MCF 10A (cell line): ENCODE results near the gene FGF19. TPM values are rescaled to one million over a fixed set of nuclear protein-coding genes. Genes with fewer than 3 reads are reported as not detected.

Source experiments
- BruUV-seq: library from RNA; stranded (reverse); fragments of 400-500 nt; replicated peaks from 2 replicates; lab custom pipeline; 2021; lab: Mats Ljungman, UMichigan
- CTCF ChIA-PET: fragments of 300-600 bp; sonication (Branson Sonifier 250); formaldehyde crosslinking; extraction: SDS; loops from one replicate; lab custom pipeline; 2021; ENCODE audit warnings: antibody characterized with exemption, inconsistent platforms; lab: Yijun Ruan, JAX
- POLR2A ChIA-PET: fragments of 300-600, 350-650 bp; sonication (Branson Sonifier 250); formaldehyde crosslinking; extraction: SDS; loops from one replicate; lab custom pipeline; 2020; ENCODE audit warnings: antibody characterized with exemption, inconsistent platforms; lab: Yijun Ruan, JAX
- DNase-seq: peaks from one replicate; pipeline ENCODE4 v3.0.0-alpha.2; 2018; ENCODE audit not compliant: unreplicated experiment
- H3K27ac Mint-ChIP-seq: one replicate; pipeline ENCODE4 v1.8.0; 2022; ENCODE audit warnings: mild to moderate bottlenecking, low read depth, mixed read lengths; ENCODE audit not compliant: unreplicated experiment
- H3K27me3 Mint-ChIP-seq: one replicate; pipeline ENCODE4 v1.8.0; 2022; ENCODE audit warnings: mixed read lengths; ENCODE audit not compliant: insufficient read depth, unreplicated experiment
- H3K36me3 Mint-ChIP-seq: one replicate; pipeline ENCODE4 v1.8.0; 2022; ENCODE audit warnings: mild to moderate bottlenecking, moderate library complexity, mixed read lengths; ENCODE audit not compliant: insufficient read depth, unreplicated experiment
- H3K4me1 Mint-ChIP-seq: one replicate; pipeline ENCODE4 v1.8.0; 2022; ENCODE audit warnings: mixed read lengths; ENCODE audit not compliant: insufficient read depth, unreplicated experiment
- H3K4me3 Mint-ChIP-seq: one replicate; pipeline ENCODE4 v1.8.0; 2022; ENCODE audit warnings: mild to moderate bottlenecking, moderate library complexity, mixed read lengths; ENCODE audit not compliant: unreplicated experiment
- H3K9me3 Mint-ChIP-seq: one replicate; pipeline ENCODE4 v1.8.0; 2022; ENCODE audit warnings: mixed read lengths; ENCODE audit not compliant: unreplicated experiment
- intact Hi-C: fragments of 100-400 bp; cut with micrococcal nuclease; formaldehyde crosslinking; loops from 2 replicates; pipeline ENCODE4 v1.14.1; 2022
- total RNA-seq: library from RNA; stranded (reverse); gene quantifications from 2 replicates; pipeline ENCODE4 v1.2.3, GENCODE V29; 2022
- TF ChIP-seq, protein P1 (sequence below): fragments of 200-600 bp; IDR thresholded peaks from one replicate; pipeline ENCODE4 v1.8.0; 2022; ENCODE audit warnings: antibody characterized with exemption, mild to moderate bottlenecking; ENCODE audit not compliant: unreplicated experiment

The FGF19 gene
- total RNA-seq, 1 experiment from 2014 or later, result not detected

DNA sequence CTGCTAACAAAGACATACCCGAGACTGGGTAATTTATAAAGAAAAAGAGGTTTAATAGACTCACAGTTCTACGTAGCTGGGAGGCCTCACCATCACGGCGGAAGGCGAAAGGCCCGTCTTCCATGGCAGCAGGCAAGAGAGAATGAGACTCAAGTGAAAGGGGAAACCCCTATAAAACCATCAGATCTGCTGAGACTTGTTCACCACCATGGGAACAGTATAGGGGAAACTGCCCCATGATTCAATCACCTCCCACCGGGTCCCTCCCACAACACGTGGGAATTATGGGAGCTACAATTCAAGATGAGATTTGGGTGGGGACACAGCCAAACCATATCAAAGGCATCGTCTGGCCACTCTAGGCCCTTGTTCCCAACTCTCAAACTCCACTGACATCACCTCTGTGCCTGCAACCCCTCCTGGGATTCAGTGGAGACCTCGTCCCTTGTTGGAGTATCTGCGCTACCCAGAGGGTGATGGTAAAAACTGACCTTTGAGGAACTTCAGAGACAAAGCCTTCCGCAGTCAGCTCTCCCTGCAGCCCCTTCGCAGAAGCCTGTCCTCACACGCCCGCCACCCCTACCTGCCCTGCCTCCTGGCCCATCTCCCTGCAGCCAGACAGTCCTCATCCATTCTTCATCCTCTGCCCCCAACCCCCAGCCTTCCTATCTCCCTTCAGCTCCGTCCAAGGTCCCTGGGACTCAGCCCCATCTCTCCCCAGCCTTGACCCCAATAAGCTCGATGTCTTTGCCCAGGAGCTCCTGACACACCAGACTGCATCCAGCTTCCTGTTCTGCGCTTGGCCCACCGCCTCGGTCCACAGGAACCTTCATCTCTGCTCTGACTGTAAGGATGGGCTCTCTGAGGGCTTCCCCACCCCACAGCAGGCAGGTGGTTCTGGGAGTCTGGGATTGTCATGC lies 47.0 kb downstream of the FGF19 start:
- TF ChIP-seq, protein P1, sequence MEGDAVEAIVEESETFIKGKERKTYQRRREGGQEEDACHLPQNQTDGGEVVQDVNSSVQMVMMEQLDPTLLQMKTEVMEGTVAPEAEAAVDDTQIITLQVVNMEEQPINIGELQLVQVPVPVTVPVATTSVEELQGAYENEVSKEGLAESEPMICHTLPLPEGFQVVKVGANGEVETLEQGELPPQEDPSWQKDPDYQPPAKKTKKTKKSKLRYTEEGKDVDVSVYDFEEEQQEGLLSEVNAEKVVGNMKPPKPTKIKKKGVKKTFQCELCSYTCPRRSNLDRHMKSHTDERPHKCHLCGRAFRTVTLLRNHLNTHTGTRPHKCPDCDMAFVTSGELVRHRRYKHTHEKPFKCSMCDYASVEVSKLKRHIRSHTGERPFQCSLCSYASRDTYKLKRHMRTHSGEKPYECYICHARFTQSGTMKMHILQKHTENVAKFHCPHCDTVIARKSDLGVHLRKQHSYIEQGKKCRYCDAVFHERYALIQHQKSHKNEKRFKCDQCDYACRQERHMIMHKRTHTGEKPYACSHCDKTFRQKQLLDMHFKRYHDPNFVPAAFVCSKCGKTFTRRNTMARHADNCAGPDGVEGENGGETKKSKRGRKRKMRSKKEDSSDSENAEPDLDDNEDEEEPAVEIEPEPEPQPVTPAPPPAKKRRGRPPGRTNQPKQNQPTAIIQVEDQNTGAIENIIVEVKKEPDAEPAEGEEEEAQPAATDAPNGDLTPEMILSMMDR, result no peak
- Mint-ChIP-seq H3K36me3 (peaks cover 26% of the 10 kb centered on the region), H3K9me3 (no peaks in the 10 kb centered on the region), H3K27me3 (no peaks in the 10 kb centered on the region), H3K4me1 (no peaks in the 10 kb centered on the region), H3K27ac (no peak overlapping the region), H3K4me3 (no peak overlapping the region)
- DNase-seq, result peak; percentile 15
- ChIA-PET POLR2A (interaction anchor here (1.0 to 1.3 kb wide), 2 partner anchors 13 to 18 kb away, joined by 4 read pairs; partner anchors contain the start of gene LTO1), CTCF (interaction anchor here (1.4 to 1.7 kb wide), 3 partner anchors 13 to 555 kb away, joined by 3 to 11 read pairs (median 8); no protein-coding TSS in a partner anchor)
- no TSS peak for BruUV-seq
- intact Hi-C loops, result no loop called here

GRCh38 chr11:69655479-69656428 lies 48.1 kb downstream of the FGF19 start:
- Mint-ChIP-seq H3K4me3 (no peak overlapping the region), H3K27ac (no peak overlapping the region), H3K27me3 (no peaks in the 10 kb centered on the region), H3K4me1 (no peaks in the 10 kb centered on the region), H3K9me3 (no peaks in the 10 kb centered on the region), H3K36me3 (peaks cover 35% of the 10 kb centered on the region)
- TF ChIP-seq, protein P1, result no peak
- ChIA-PET POLR2A (interaction anchor here (0.6 to 1.3 kb wide), 5 partner anchors 11 to 1377 kb away, joined by 3 to 4 read pairs (median 3); partner anchors contain the start of gene LTO1), CTCF (interaction anchor here (0.7 to 1.7 kb wide), 5 partner anchors 10 to 554 kb away, joined by 3 to 11 read pairs (median 4); no protein-coding TSS in a partner anchor)
- no peak for DNase-seq
- intact Hi-C loops, result no loop called here
- BruUV-seq, result no TSS peak

DNA sequence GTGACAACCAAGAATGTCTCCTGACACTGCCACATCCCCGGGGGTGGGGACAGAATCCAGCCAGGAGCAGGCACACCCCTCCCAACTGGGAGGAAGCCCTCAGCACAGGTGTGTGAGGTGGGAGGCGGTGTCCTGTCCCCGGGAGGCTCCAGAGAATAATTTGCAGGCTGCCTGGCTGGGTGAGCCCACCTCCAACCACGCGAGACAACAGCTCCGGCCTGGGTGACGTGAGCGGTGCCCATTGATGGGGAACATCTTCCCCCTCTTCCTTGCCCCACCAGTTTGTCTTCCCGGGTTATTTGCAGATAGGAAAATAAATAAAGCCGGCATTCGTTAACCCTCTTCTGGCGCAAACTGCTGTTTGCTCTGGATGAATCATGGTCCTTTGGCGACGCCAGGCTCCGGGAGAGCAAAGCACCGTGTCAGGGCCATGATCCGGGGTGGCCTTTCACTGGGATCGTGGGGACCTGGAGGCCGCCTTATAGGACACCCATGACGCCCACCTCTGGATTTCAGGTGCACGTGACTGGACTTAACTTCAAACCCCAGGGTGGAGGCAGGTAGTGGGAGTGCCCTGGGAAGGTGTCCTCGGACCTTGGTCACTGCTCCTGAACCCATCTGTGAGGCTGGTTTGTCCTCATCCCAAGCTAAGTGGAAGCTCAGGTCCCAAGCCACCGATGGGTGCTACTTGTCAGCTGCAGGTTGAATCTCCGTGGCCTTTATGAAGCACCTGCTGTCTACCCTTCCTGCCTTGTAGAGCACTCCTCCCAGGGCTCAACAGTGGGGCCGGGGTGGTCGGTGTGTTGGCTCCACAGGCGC lies 49.0 kb downstream of the FGF19 start:
- no peaks in the 10 kb centered on the region for H3K27me3 Mint-ChIP-seq
- peak; percentile 48 for DNase-seq
- intact Hi-C loops, result no loop called here
- BruUV-seq, result no TSS peak
- POLR2A ChIA-PET, result interaction anchor here (0.6 to 0.9 kb wide), 3 partner anchors 10 to 1376 kb away, joined by 3 read pairs; no protein-coding TSS in a partner anchor
- no peak overlapping the region for H3K4me3 Mint-ChIP-seq
- no peak overlapping the region for H3K27ac Mint-ChIP-seq
- CTCF ChIA-PET, result interaction anchor here (0.7 to 1.7 kb wide), 3 partner anchors 9 to 16 kb away, joined by 3 to 8 read pairs (median 4); no protein-coding TSS in a partner anchor
- TF ChIP-seq, protein P1, result no peak
- no peaks in the 10 kb centered on the region for H3K4me1 Mint-ChIP-seq
- no peaks in the 10 kb centered on the region for H3K9me3 Mint-ChIP-seq
- H3K36me3 Mint-ChIP-seq, result peaks cover 41% of the 10 kb centered on the region
